Measurements from ENCODE around the gene CTCFL.

- no peak for TF ChIP-seq CTCF (conservative IDR thresholded peaks at IDR 0.05)
- no peak for TF ChIP-seq EZH2 (IDR thresholded peaks at IDR 0.05; ENCODE audit: low read depth)
Observed at GRCh38 chr20:57553376-57554018, 28.6 kb upstream of the CTCFL start.
